H1 (cell line): ENCODE data around the gene PDE3A. TPM values are rescaled to one million over a fixed set of nuclear protein-coding genes. Genes with fewer than 3 reads are reported as not detected.

ENCODE experiments used
- CTCF ChIA-PET: fragments of 300-600 bp; sonication (Branson Sonifier 250); formaldehyde crosslinking; loops from one replicate; lab custom pipeline; 2021; ENCODE audit not compliant: partially characterized antibody; lab: Charles Lee
- POLR2A ChIA-PET: fragments of 300-600 bp; sonication (Branson Sonifier 250); formaldehyde crosslinking; loops from one replicate; lab custom pipeline; 2021; ENCODE audit warnings: inconsistent platforms; ENCODE audit not compliant: partially characterized antibody; lab: Charles Lee
- DNase-seq, 2 experiments: peaks; one replicate each; pipeline versions ENCODE4 v3.0.0 to v3.0.0-alpha.2; 2010 to 2022; ENCODE audit warnings: low spot score in 2 of 2, low read depth in 1 of 2, mixed read lengths in 1 of 2
- FAIRE-seq: peaks from 2 replicates; lab custom pipeline; 2011; peaks lifted over from hg19 to GRCh38; lab: Jason Lieb, UNC
- H2AFZ ChIP-seq: 2 replicates; pipeline ENCODE4 v1.8.1; 2012; ENCODE audit warnings: low read length, inconsistent platforms
- H2AK5ac ChIP-seq: 2 replicates; pipeline ENCODE4 v1.6.1; 2013; ENCODE audit warnings: low read depth, low read length
- H2BK120ac ChIP-seq: replicated peaks from 2 replicates; pipeline ENCODE3; 2013; ENCODE audit warnings: low read depth, low read length, inconsistent platforms
- H2BK12ac ChIP-seq: 2 replicates; pipeline ENCODE4 v1.6.1; 2013; ENCODE audit warnings: low read depth, low read length
- H2BK15ac ChIP-seq: 2 replicates; pipeline ENCODE4 v1.6.1; 2013; ENCODE audit warnings: low read length
- H2BK20ac ChIP-seq: 2 replicates; pipeline ENCODE4 v1.6.1; 2013; ENCODE audit warnings: low read length
- H2BK5ac ChIP-seq: 2 replicates; pipeline ENCODE4 v1.6.1; 2013; ENCODE audit warnings: low read depth, low read length
- H3K14ac ChIP-seq: 2 replicates; pipeline ENCODE4 v1.6.1; 2013; ENCODE audit warnings: inconsistent platforms; ENCODE audit not compliant: insufficient read length
- H3K18ac ChIP-seq: 2 replicates; pipeline ENCODE4 v1.6.1; 2013; ENCODE audit warnings: low read length; ENCODE audit errors: extremely low read depth
- H3K23ac ChIP-seq: 2 replicates; pipeline ENCODE4 v1.6.1; 2013; ENCODE audit warnings: inconsistent platforms; ENCODE audit not compliant: insufficient read length
- H3K23me2 ChIP-seq: 2 replicates; pipeline ENCODE4 v1.6.1; 2013; ENCODE audit warnings: low read depth, low read length
- H3K27ac ChIP-seq: 2 replicates; pipeline ENCODE4 v1.6.1; 2011; ENCODE audit warnings: low read depth, low read length, inconsistent platforms
- H3K27me3 ChIP-seq, 4 experiments: replicated peaks in 1 of 4; 1 replicate in 1 of 4; 2 replicates in 3 of 4; pipeline versions ENCODE4 v1.6.1 to v1.8.1; 2011 to 2013; ENCODE audit warnings: low read length in 3 of 4, mild to moderate bottlenecking in 3 of 4, inconsistent platforms in 2 of 4, mixed read lengths in 2 of 4, moderate library complexity in 1 of 4; ENCODE audit not compliant: control insufficient read depth in 3 of 4, insufficient read depth in 3 of 4; ENCODE audit errors: extremely low read depth in 1 of 4
- H3K36me3 ChIP-seq, 4 experiments: 2 replicates each; pipeline versions ENCODE4 v1.6.1 to v1.8.1; 2011 to 2013; ENCODE audit warnings: mild to moderate bottlenecking in 4 of 4, low read length in 3 of 4, moderate library complexity in 2 of 4, control low read depth in 1 of 4, inconsistent platforms in 1 of 4; ENCODE audit not compliant: insufficient read depth in 4 of 4, control insufficient read depth in 2 of 4
- H3K4ac ChIP-seq: replicated peaks from 2 replicates; pipeline ENCODE3; 2013; ENCODE audit warnings: low read length, low read depth, mixed read lengths, inconsistent platforms; ENCODE audit not compliant: insufficient read length
- H3K4me1 ChIP-seq, 4 experiments: replicated peaks in 1 of 4; 1 replicate in 1 of 4; 2 replicates in 3 of 4; pipeline versions ENCODE4 v1.6.1 to v1.8.1; 2011 to 2013; ENCODE audit warnings: low read length in 3 of 4, inconsistent platforms in 2 of 4, mixed read lengths in 1 of 4; ENCODE audit not compliant: insufficient read depth in 4 of 4, control insufficient read depth in 3 of 4
- H3K4me2 ChIP-seq, 2 experiments: 2 replicates each; pipeline versions ENCODE4 v1.6.1 to v1.8.1; 2011 to 2013; ENCODE audit warnings: low read depth in 2 of 2, low read length in 2 of 2, control low read depth in 1 of 2, inconsistent platforms in 1 of 2, mild to moderate bottlenecking in 1 of 2; ENCODE audit not compliant: insufficient read depth in 1 of 2
- H3K4me3 ChIP-seq, 4 experiments: fragments of 200-600, 300-600 bp in 1 of 4; sonication (generic), shearing (Covaris generic), sonication (Bioruptor Twin) in 1 of 4; 2 replicates each; pipeline versions ENCODE4 v1.5.1 to v1.8.1; 2011 to 2016; ENCODE audit warnings: low read length in 4 of 4, low read depth in 3 of 4, control low read depth in 2 of 4, inconsistent platforms in 2 of 4, mild to moderate bottlenecking in 2 of 4, mixed read lengths in 1 of 4, moderate library complexity in 1 of 4; ENCODE audit not compliant: insufficient read depth in 2 of 4; ENCODE audit errors: extremely low read depth in 1 of 4
- H3K56ac ChIP-seq: replicated peaks from 2 replicates; pipeline ENCODE3; 2013; ENCODE audit warnings: low read depth, mild to moderate bottlenecking, mixed read lengths, low read length, inconsistent platforms; ENCODE audit not compliant: insufficient read length
- H3K79me1 ChIP-seq: 2 replicates; pipeline ENCODE4 v1.6.1; 2013; ENCODE audit warnings: low read depth, low read length, control low read depth
- H3K79me2 ChIP-seq, 2 experiments: 2 replicates each; pipeline versions ENCODE4 v1.6.1 to v1.8.1; 2012 to 2013; ENCODE audit warnings: low read length in 2 of 2, mild to moderate bottlenecking in 2 of 2, inconsistent platforms in 1 of 2; ENCODE audit not compliant: insufficient read depth in 2 of 2, control insufficient read depth in 1 of 2
- H3K9ac ChIP-seq, 4 experiments: replicated peaks in 1 of 4; 1 replicate in 1 of 4; 2 replicates in 3 of 4; pipeline versions ENCODE4 v1.6.1 to v1.8.1; 2011 to 2013; ENCODE audit warnings: low read depth in 3 of 4, low read length in 3 of 4, control low read depth in 2 of 4, mild to moderate bottlenecking in 2 of 4, moderate library complexity in 2 of 4, inconsistent platforms in 1 of 4; ENCODE audit errors: extremely low read depth in 1 of 4
- H3K9me3 ChIP-seq, 2 experiments: 2 replicates each; pipeline versions ENCODE4 v1.6.1 to v1.8.1; 2012 to 2013; ENCODE audit warnings: mild to moderate bottlenecking in 2 of 2, moderate library complexity in 2 of 2, control low read depth in 1 of 2, inconsistent platforms in 1 of 2, low read depth in 1 of 2, low read length in 1 of 2, mixed read lengths in 1 of 2; ENCODE audit not compliant: insufficient read depth in 2 of 2
- H4K20me1 ChIP-seq, 2 experiments: replicated peaks in 1 of 2; 2 replicates each; pipeline versions ENCODE3 to v1.8.1; 2011 to 2013; ENCODE audit warnings: inconsistent platforms in 2 of 2, low read length in 2 of 2, mild to moderate bottlenecking in 1 of 2; ENCODE audit not compliant: insufficient read depth in 2 of 2, control insufficient read depth in 1 of 2
- H4K5ac ChIP-seq: 2 replicates; pipeline ENCODE4 v1.6.1; 2013; ENCODE audit warnings: low read length, low read depth, mixed read lengths, inconsistent platforms; ENCODE audit not compliant: insufficient read length
- H4K8ac ChIP-seq: 2 replicates; pipeline ENCODE4 v1.8.0; 2013; ENCODE audit warnings: mild to moderate bottlenecking, moderate library complexity, low read length, inconsistent platforms; ENCODE audit not compliant: insufficient read depth; ENCODE audit errors: extremely low read depth
- H4K91ac ChIP-seq: replicated peaks from 2 replicates; pipeline ENCODE3; 2013; ENCODE audit warnings: low read length, mixed read lengths, inconsistent platforms; ENCODE audit not compliant: insufficient read length
- ASH2L ChIP-seq: fragments of 200-600, 300-600 bp; sonication (generic); IDR thresholded peaks from one replicate; pipeline ENCODE4 v1.7.1; 2017; ENCODE audit warnings: low read length
- BRCA1 ChIP-seq: IDR thresholded peaks from 2 replicates; pipeline ENCODE4 v1.6.1; 2012; ENCODE audit warnings: low read depth, low read length, improper control_type of control experiment
- E2F6 ChIP-seq: IDR thresholded peaks from 2 replicates; pipeline ENCODE4 v1.6.1; 2012; ENCODE audit warnings: inconsistent platforms
- FOSL1 ChIP-seq: IDR thresholded peaks from 2 replicates; pipeline ENCODE4 v1.6.1; 2011; ENCODE audit warnings: mild to moderate bottlenecking, low read depth, low read length, moderate library complexity; ENCODE audit not compliant: insufficient read depth
- SUZ12 ChIP-seq: fragments of 200-600 bp; sonication (generic); IDR thresholded peaks from 2 replicates; pipeline ENCODE4 v1.6.1; 2012; ENCODE audit warnings: mild to moderate bottlenecking, inconsistent platforms, low read length, moderate library complexity, mixed read lengths
- TEAD4 ChIP-seq: IDR thresholded peaks from 2 replicates; pipeline ENCODE4 v1.6.1; 2012; ENCODE audit warnings: low read depth, low read length, inconsistent platforms, mixed read lengths
- WGBS, 2 experiments: shearing (Covaris generic) in 1 of 2; methylation state at CpG; one replicate each; pipeline versions ENCODE4 v1.1.6 to v1.1.7; 2013 to 2015; ENCODE audit warnings: low lambda C conversion rate in 2 of 2, mixed read lengths in 2 of 2, inconsistent platforms in 1 of 2, low coverage in 1 of 2, missing lambda C conversion rate in 1 of 2; ENCODE audit not compliant: insufficient replicate concordance in 2 of 2, insufficient coverage in 1 of 2, insufficient read length in 1 of 2; ENCODE audit errors: extremely low coverage in 1 of 2, missing lambda C conversion rate in 1 of 2; 5-methylcytosine and 5-hydroxymethylcytosine counted together
- polyA plus RNA-seq, 7 experiments: library from polyadenylated mRNA; depleted of rRNA in 3 of 7; stranded (reverse) in 5 of 7; unstranded in 2 of 7; fragments of >200 nt in 5 of 7; fragments of 200-250 nt in 2 of 7; gene quantifications; 1 replicate in 5 of 7; 2 replicates in 1 of 7; 4 replicates in 1 of 7; pipeline versions ENCODE4 v1.2.1 to v1.2.3, GENCODE V29; 2011 to 2013; ENCODE audit warnings: missing spikeins in 2 of 7, mixed read lengths in 2 of 7
- total RNA-seq: library from RNA; stranded (reverse); fragmentation: NEBNext Ultra II Directional; extraction: Animal tissue kit (Norgen Biotek cat#: 25700); gene quantifications from 2 replicates; pipeline ENCODE4 v1.2.1, GENCODE V29; 2021

The PDE3A gene
- total and polyA plus RNA-seq, 2 of the 8 experiments (the other 6 are each of a cell fraction or from before 2014, with no cell fraction given) = 1.4 to 3.4 TPM

- Histone ChIP-seq H3K79me2 (no peaks in the 10 kb centered on the region), H3K36me3 (no peaks in the 10 kb centered on the region), H3K56ac (no peak overlapping the region), H3K9me3 (no peaks in the 10 kb centered on the region), H2AFZ (no peak overlapping the region), H2BK5ac (no peak overlapping the region), H4K8ac (no peak overlapping the region), H3K4me2 (no peak overlapping the region), H4K5ac (no peak overlapping the region), H3K4me3 (no peak overlapping the region), H2AK5ac (no peak overlapping the region), H3K9ac (no peak overlapping the region), H3K23ac (no peak overlapping the region), H3K23me2 (no peaks in the 10 kb centered on the region), H3K4me1 (peaks cover 0 to 5% (median 0%) of the 10 kb centered on the region in 4 experiments; a peak in 2 of 7 replicates), H3K27ac (no peak overlapping the region), H4K91ac (no peak overlapping the region), H2BK120ac (no peak overlapping the region), H3K18ac (no peak overlapping the region), H3K4ac (no peak overlapping the region), H3K27me3 (no peaks in the 10 kb centered on the region), H2BK15ac (no peak overlapping the region), H2BK12ac (no peak overlapping the region), H3K79me1 (no peaks in the 10 kb centered on the region), H4K20me1 (no peaks in the 10 kb centered on the region), H3K14ac (no peak overlapping the region), H2BK20ac (no peak overlapping the region)
- FAIRE-seq (no peak), DNase-seq (no peak)
- 88% methylated on average over 2 of the region's 2 CpGs; no CpG with 5 or more reads in 1 of the 2 experiments for WGBS, 2 experiments
- CTCF ChIA-PET = interaction anchor here (0.6 to 2.1 kb wide), 2 partner anchors 9 to 435 kb away, joined by 4 to 5 read pairs; no protein-coding TSS in a partner anchor
- POLR2A ChIA-PET = no interaction called here
- TF ChIP-seq TEAD4 (no peak), SUZ12 (no peak), E2F6 (no peak), ASH2L (no peak), FOSL1 (no peak), BRCA1 (no peak)
Measured at GRCh38 chr12:20421421-20421820, 53.1 kb downstream of the PDE3A start.
